ENCODE results near the gene EYA2. TPM values are rescaled to one million over a fixed set of nuclear protein-coding genes. Genes with fewer than 3 reads are reported as not detected.
"Not testable (repeated sequence)": the region's sequence is repeated elsewhere in the genome, so short reads cannot be mapped to it uniquely, and the experiment has no call there.

EYA2 gene
- total RNA-seq, 1 donor from 2014 or later, result not detected

GRCh38 chr20:47150403-47151152 lies 255.9 kb downstream of the EYA2 start:
- peak; percentile 78 for DNase-seq

GRCh38 chr20:47152068-47152467 lies 257.4 kb downstream of the EYA2 start:
- no peak for DNase-seq

- no peak for DNase-seq
Measured at GRCh38 chr20:47154089-47154488, 259.4 kb downstream of the EYA2 start.

DNA sequence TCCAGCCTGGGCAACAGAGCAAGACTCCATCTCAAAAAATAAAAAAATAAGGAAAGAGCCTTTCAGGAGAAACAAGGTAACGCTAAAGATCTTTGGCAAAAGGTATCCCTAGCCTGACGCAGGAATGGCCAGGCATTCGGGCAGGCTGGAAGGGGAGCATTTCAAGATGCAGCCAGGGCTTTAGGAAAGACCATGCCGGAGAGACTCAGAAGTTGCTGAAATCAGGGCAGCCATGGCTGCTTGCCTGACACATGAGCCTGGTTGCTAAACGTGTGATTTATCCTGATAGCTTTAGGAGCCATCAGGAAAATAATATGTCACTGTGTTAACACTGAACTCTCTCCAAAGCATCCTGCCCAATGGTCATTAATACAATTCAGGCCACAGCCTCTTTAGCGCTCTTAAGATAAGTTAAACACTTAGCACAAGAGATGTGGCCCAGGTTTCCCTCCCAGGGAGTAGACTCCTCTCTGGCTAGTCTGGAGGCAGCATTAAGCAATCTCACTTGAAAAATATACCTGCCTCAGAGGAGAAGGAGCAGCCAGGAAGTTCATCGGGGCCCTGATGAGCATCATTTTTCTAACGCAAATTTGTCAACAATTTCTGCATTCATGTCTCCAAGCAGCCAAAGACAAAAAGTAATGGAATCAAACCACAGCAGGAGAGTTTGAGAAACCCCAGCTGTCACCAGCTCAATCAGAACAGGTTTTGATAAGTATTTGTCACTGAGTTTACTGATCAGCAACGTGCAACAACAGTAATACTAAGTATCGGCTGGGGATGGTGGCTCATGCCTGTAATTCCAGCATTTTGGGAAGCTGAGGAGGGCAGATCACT lies 261.9 kb downstream of the EYA2 start:
- no peak for DNase-seq

DNA sequence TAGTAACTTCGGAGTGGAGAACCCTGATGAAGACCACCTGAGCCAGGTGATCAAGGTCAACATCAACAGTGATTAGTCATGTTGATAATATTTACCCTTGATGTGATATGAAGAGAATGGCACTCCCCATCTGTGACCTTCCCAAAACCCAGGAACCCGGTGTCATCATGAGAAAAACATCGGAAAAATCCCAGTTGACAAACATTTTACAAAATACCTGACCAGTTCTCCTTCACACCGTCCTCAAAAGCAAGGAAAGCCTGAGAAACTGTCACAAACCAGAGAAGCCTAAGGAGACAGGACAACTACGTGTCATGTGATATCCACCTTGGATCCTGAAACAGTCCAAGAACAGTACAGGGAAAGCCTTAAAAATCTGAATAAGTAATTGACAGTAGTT lies 264.5 kb downstream of the EYA2 start:
- DNase-seq, result no peak

- no peak for DNase-seq
Measured at GRCh38 chr20:47160240-47160639, 265.6 kb downstream of the EYA2 start.

DNA sequence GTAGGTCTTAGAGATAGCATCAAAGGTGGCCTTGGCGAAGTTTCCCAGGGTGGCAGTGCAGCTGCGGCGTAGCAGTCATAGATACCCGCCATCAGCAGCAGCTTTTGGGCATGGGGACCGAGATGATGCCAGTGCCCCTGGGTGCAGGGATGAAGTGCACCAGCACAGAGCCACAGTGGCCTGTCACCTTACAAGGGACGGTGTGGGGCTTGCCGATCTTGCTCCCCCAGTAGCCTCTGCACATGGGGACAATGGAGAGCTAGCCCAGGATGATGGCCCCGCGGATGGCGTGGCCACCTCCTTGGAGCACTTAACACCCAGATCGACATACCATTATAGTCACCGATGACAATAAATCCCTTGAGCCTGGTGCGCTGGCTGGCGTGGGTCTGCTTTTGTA lies 266.3 kb downstream of the EYA2 start:
- no peak for DNase-seq

- no peak for DNase-seq
Measured at GRCh38 chr20:47161411-47161810, 266.8 kb downstream of the EYA2 start.

DNA sequence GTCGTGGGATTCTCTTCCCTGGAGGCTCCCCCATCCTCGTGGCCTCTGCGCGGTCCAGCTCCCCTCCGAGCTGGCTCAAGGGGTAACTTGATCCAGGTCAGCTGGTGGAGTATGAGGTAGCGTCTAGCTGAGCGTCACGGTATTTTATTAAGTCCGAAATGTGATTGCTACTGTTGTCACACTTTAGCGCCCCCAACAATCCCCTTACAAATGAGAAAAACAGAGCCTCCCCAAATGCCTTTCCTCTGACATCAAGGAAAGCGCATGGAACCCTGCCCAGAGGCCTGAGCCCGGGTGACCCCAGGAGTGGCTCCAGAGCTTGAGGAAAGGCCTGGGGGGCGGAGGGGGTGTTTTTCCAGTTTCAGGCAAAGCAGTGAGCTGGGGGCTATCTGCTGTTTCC lies 269.5 kb downstream of the EYA2 start:
- DNase-seq, result no peak

DNA sequence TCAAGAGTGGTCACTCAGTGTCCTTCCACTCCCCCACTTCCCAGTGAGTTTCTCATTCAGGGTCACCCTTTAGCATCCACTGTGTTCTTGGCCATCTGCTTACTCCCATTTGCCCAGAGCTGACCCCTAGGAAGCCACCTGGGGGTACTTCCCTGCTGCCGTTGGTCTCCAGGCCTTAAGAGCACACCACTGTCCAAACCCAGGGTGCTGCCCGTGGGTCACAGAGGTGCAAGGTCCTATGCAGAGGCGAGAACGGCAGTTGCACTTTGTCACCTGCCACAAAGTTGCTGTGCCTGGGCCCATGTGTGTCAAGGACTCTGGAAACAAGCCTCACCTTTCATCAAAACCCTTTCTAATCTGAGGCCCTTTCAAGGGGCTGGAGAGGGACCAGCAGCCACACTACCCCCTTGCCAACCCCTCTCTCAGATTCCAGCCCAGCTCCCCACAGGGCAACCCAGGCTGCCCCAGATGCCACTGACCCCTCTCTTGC lies 270.8 kb downstream of the EYA2 start:
- DNase-seq, result no peak

DNA sequence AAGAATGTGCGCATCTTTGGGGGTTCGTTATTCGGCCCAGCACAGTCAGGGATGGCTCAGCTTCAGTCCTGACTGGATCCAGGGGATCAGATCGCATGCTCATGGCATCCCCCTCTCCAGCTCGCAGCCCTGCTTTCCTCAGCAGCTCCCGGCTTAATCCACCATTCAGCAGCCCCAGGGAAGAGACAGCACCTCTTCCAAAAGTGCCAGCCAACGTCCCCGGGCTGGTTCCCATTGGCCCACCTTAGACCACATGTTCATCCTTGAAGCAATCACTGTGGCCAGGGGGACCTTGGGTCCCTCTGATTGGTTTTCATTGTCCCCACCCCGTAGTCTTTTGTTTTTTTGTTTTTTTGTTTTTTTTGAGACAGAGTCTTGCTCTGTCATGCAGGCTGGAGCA lies 273.2 kb downstream of the EYA2 start:
- no peak for DNase-seq

DNA sequence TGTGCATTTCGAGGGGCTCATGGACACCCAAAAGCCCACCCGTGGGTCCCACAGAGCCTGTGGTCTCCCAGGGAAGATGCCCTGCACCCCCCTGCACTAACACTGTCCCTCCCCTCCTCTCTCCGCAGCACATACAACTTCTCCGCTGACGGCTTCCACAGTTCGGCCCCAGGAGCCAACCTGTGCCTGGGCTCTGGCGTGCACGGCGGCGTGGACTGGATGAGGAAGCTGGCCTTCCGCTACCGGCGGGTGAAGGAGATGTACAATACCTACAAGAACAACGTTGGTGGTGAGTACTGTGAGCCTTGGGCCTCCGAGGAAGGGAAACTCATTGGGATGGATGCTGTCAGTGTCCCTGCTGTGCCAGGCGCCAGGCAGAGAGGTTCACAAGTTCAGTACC lies 277.9 kb downstream of the EYA2 start:
- DNase-seq, result no peak

GRCh38 chr20:47173596-47174216 lies 279.1 kb downstream of the EYA2 start:
- DNase-seq, result no peak

- no peak for DNase-seq
Measured at GRCh38 chr20:47174456-47175243, 280.0 kb downstream of the EYA2 start.

- peak; percentile 92 for DNase-seq
Measured at GRCh38 chr20:47175493-47175892, 280.9 kb downstream of the EYA2 start.

DNA sequence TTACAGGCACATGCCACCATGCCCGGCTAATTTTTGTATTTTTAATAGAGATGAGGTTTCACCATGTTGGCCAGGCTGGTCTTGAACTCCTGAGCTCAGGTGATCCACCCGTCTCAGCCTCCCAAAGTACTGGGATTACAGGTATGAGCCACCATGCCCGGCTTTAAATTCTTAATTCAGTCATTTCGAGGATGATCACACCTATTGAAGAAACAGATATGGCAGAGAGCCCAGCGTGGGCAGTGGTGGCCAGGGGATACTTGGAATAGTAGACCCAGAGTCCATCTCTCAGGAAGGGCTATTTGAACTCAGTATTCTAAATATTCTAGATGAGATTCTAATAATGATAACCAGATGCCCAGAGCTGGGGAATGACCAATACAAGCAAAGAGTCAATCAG lies 281.6 kb downstream of the EYA2 start:
- not testable (repeated sequence) for DNase-seq

GRCh38 chr20:47178277-47178676 lies 283.6 kb downstream of the EYA2 start:
- no peak for DNase-seq

DNA sequence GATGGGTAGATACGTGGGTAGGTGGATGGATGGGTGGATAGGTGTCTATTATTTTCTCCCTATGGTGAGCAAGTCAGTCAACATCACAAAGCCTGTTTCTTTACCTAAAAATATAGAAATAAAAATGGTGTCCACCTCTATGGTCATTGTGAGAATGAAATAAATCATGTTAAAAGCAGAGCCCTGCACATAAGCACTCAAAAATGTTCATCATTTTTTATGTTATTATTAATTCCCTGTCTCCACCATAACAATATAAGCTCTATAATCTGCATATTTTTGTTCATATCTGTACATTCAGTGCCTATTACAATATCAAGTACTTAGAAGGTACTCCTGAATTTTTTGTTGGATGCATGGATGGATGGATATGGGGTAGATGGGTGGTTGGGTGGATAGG lies 284.2 kb downstream of the EYA2 start:
- no peak for DNase-seq

- no peak for DNase-seq
Measured at GRCh38 chr20:47179267-47179666, 284.6 kb downstream of the EYA2 start.

- DNase-seq, result peak; percentile 80
Measured at GRCh38 chr20:47181056-47181862, 286.6 kb downstream of the EYA2 start.

DNA sequence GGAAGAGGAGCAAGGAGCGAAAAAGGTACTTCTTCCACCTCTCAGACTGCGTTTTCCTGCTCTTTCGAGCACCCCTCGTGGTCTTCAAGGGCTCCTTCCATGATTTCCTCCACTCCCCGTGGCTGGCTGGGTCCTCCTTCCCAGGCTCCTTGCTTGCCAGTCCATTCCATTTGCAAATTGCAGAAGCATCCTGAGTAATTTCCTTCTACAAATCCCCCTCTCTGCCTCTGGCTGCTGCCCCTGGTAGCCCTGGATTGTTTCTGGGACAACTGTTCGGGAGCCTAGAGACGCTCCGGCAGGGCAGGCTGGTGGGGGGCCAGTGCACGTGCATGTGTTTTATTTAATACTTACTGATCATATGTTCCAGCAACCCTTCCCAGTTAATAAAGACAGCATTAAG lies 288.7 kb downstream of the EYA2 start:
- DNase-seq, result no peak
